Activated T-cell treated with anti-CD3 and anti-CD28 coated beads for 24 hours (primary cell): Measurements from ENCODE around the gene GCGR.
A peak's percentile ranks its signal among the peaks of the same experiment; 100 is the strongest.

ENCODE experiments used
- DNase-seq: peaks from one replicate; pipeline ENCODE4 v3.0.0-alpha.2; 2020; ENCODE audit warnings: low read depth

The GCGR gene

DNA sequence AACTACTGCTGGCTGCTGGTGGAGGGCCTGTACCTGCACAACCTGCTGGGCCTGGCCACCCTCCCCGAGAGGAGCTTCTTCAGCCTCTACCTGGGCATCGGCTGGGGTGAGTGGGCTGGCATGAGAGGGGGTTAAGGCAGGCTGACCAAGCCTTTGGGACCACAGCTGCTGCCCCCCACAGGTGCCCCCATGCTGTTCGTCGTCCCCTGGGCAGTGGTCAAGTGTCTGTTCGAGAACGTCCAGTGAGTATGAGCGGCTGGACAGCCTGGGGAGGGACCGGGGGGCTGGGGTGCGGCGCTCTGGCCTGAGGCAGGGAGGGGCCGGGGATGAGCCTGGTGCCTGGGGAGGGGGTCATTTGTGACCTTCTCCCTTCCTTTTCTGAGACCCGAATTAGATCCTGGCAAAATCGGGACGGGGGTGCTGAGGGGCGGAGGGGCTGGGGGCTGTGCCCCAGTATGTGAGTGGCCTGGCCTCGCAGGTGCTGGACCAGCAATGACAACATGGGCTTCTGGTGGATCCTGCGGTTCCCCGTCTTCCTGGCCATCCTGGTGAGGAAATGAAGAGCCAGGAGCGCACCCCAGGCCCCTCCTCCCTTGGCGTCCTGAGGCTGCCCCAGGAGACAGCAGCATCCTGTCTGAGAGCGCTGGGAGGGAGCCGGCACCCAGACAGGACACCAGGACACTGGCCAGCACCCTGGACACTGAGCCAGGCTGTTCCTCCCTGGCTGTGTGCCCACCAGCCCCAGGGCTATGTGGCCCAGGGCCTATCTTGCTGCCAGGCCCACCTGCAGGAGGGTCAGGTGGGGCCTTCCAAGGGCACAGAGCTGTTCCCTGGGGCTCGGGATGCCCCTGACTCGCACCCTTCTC lies 8.0 kb downstream of the GCGR start:
- no peak for DNase-seq

DNA sequence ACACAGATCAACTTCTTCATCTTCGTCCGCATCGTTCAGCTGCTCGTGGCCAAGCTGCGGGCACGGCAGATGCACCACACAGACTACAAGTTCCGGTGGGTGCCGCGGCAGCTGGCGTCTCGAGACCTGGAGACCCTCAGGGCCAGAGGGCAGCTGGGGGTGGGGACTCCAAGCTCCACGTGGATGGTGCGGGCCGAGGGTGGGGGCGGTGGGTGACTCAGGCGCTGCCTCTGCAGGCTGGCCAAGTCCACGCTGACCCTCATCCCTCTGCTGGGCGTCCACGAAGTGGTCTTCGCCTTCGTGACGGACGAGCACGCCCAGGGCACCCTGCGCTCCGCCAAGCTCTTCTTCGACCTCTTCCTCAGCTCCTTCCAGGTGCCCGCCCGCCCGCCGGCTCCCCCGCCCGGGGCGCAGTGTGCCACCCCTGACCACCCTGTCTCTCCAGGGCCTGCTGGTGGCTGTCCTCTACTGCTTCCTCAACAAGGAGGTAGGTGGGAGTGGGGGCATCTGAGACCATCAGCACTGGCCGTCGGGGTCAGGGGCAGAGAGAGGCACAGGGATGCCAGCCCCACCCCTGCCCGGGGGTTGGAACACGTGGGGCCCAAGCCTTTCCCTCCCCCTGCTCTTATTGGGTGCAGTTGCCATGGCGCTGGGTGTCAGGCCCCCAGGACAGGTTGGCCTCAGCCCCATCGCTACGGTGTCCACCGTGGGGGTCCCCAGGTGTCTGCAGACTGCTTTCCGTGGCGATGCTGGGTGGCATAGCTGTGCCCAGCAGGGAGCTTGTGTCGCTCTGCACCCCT lies 8.8 kb downstream of the GCGR start:
- no peak for DNase-seq

DNA sequence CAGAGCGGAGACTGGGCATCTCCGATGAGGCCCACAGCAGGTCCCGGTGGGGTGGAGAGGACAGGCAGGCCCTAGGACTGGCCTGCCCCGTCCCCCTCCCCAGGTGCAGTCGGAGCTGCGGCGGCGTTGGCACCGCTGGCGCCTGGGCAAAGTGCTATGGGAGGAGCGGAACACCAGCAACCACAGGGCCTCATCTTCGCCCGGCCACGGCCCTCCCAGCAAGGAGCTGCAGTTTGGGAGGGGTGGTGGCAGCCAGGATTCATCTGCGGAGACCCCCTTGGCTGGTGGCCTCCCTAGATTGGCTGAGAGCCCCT lies 9.4 kb downstream of the GCGR start:
- DNase-seq, result no peak

DNA sequence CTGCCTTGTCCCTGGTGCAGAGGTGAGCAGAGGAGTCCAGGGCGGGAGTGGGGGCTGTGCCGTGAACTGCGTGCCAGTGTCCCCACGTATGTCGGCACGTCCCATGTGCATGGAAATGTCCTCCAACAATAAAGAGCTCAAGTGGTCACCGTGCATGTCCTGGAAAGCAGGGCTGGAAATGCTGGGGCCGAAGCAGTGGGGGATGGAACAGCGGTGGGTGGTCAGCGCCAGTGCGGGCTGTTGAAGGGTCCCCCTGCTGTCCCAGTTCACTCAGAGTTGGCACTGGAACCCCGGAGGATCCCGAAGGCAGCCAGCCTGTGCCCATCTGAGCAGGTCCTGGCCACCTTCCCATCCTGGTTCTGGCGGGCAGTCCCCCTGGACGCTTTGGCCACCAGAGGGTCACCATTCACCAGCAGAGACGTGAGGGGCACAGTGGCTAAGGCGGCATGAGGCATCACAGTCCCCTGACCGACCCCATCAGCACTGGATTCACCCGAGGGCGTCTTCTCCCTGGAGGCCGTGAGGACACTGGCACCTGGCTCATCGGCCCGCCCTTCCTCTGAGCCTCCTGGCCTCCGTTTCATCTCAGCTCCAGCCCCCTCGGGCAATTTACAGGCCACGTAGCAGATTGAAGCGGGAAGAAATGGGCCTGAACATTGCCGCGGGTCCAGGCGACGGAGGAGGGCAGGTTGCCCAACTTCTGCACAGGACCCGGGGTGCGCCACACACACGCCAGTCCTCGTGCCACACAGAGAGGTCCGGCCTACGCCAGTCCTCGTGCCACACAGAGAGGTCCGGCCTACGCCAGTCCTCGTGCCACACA lies 10.1 kb downstream of the GCGR start:
- no peak for DNase-seq

DNA sequence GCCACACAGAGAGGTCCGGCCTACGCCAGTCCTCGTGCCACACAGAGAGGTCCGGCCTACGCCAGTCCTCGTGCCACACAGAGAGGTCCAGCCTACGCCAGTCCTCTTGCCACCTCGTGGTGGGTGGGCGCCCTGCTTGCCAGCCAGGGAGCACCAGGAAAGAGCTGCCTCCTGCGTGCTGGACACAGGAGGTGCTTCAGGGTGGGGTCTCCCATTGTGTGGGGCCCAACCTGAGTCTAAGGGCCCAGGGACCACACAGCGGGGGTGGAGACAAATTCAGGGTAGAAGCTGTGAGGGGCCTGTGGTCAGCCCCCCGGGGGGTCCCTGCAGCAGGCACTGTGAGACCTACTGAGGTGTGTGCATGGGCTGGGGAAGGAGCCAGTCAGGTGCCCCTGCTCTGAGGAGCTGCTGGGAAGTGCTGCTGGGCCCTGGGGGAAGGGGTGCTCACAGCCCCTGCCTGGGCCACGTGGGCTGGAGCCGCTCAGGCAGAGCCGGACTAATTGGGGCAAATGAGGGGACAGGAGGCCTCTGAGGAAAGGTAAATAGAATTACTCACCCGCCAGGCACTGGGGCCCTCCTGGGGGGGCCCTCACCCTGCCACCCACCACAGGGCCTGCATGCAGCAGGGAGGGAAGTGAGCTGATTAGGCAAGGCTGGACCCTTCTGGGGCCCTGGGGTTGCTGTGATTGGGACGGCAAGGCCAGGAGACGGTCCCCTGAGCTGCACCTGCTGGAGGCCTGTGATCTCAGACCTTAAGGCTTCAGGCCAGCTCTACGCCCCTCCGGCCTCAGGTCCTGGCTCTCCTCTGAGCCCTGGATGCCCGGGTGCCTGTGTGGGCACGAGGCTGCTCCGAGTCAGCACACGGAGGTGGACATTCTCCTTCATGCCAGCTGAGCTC lies 11.0 kb downstream of the GCGR start:
- no peak for DNase-seq

DNA sequence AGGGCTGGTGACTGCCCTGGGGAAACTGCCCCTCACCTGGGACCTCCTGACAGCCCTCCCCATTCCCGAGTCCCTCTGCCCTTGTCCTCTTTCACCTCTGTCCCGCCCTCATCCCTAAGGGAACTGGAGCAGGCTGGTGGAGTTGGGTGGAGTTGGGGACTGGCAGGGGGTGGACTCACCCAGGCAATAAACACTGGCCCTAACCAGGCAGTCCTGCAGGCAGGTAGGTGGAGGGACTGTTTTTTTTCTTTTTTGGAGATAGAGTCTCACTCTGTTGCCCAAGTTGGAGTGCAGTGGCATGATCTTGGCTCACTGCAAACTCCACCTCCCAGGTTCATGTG lies 11.7 kb downstream of the GCGR start:
- DNase-seq, result no peak

DNA sequence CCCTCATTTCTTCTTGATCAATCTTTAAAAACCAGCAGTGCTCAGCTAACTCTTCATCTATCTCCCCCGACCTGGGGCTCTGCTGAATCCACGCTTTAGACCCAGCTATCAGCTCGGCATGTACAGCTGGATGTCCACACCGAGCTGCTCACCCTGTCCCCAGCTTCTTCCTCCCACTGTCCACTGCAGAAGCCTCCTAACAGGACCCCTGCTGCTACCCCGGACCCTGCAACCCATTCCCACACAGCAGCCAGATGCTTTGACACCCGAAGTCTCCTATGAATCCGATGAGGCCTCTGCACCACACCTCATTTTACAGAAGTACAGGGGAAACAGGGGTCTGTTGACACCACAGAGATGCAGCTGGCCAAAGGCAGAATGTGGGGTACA lies 13.8 kb downstream of the GCGR start:
- no peak for DNase-seq

DNA sequence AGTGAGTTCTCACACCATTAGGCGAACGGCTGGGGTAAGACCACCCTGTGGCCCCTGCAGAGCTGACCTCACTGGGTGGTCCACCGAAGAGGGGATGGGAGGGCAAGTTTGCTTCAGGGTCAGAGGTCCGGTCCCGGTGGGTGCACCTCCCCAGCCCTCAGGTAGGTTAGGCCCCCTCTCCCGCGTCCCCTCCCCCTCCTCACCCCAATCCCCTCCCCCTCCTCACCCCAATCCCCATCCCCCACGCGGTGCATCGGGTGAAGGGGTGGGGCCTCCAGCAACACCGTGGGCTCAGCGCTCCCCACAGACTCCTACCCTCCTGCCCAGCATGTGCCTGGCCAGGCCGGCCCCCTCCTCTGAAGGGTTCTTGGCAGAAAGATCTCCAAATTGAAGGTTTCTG lies 15.8 kb downstream of the GCGR start:
- no peak for DNase-seq

DNA sequence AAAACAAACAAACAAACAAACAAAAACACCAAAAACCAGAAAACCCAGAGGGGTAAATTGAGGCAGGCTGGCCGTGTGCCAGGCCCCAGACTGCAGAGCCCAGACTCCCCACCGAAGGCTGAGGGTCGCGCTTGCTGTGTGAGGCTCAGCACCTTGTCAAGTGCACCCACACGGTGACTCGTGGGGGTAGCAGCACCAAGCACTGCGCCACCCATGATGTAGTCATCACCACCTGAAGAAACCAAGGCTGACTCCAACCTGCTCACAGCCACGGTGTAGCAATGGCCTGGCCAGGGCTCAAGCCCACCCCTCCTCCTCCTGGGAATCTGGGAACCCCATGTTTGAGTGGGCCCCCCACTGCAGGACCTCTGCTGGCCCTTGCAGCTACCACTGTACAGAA lies 17.2 kb downstream of the GCGR start:
- no peak for DNase-seq

DNA sequence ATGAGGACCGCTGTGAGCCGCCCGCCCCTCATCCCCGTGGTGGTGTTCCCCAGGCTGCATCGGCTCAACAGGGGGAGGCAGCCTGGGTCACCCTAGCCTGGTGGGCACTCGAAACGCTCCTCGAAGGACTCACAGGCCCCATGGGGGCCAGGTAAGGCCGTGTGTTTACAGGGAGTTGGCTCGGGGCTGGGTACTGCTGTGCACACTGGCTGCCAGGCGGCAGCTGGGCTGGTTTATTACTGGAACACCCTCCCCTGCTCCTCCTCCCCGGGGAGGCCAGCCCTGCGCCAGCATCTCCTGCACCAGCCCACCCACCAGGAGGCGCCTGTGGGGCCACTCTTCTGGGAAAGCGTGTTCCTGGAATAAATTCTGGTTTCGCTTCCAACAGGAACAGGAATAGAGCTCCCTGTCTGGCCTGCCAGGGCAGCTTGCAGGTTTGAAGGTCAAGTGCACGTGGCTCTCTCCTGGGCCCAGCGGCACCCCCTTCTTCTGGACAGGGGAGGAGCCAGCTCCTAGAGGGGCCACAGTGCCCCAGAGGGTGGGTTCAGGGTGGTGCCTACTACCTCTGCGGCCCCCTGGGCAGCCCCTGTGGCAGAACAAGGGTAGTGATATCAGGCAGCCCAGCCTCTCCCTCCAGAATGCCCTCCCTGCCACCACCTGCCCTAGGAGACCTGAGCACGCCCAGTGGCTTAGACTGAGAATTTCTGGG lies 17.8 kb downstream of the GCGR start:
- DNase-seq, result no peak

DNA sequence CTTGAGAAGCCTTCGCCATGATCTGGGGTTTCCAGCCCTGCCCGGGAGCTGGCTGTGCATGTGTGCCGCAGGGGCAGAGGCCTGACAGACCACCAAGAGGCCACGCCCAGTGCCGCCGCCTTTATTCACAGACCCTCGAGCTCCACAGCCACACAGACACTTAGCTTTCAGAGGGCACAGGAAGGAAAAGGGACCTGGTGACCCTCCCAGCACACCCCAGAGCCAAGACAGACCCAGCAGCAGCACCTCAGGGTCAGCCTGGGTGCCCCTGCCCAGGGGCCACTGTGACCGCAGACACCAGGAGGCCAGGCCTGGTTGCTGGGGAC lies 18.3 kb downstream of the GCGR start:
- DNase-seq, result no peak

DNA sequence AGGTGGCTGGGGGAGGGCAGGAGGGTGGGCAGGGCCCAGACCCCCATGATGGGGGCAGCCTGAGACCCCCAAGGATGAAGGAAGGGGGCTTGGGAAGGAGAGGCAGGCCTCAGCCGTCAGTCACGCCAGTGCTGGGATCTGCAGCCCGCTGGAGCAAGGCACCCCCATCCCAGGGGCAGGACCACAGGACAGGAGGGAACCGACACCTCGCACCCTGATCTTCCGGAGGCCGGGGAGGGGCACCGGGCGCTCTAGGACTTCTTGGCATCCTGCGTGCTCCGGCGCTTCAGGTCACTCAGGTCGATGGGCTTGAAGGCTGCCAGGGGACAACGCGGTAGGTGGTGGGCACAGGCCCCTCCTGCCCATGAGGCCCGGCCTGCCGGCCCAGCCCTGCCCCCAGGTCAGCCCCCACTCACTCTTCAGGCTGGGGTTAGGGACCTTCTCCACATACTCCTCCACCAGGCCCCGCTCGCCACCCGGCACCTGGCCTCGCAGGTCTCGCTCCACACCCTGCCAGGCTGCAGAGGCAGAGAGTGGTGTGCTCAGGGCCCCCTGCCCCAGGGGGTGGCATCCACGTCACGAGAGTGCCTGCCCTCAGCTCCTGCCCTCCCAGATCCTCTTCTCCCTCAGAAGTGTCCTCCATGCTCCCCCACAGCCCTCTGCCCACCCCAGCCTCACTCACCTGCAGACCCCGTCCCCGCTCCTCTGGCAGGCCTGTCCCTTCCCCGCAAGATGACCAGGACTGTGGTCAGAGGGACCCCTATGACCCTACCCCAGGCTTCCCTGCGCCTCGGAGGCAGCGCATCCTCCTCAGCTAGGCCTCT lies 19.3 kb downstream of the GCGR start:
- no peak for DNase-seq

DNA sequence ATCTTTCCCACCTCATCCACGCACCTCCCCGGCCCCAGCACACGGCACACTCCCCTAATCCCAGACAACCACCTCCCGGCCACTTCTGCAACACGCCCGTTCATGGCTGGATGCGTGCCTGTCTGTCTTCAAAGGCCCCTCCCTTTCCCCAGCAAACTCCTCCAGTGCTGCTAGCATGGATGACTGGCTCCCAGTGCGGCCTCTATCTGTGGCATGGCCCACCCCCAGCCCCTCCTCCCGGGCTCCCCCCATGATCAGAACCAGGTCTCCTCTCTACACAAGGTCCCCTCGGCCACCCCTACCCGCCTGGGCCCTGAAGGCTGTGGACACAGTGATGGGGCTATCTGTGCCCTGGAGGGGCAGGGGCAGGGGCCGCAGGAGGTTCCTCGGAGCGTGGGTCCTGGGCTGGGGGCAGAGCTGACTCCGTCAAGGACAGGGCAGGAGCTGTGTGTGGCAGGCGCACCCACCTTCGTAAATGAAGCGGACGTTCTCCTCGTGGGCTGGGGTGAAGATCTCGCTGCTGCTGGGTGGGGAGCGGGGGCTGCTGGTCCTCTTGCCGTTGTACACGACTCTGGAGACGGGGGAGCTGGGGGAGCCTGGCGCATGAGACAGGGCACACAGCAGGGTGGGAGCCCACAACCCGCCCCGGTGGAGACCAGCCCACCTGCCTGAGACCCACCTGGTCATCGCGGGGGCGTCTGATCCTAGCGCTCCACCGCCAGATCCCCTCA lies 20.0 kb downstream of the GCGR start:
- no peak for DNase-seq

DNA sequence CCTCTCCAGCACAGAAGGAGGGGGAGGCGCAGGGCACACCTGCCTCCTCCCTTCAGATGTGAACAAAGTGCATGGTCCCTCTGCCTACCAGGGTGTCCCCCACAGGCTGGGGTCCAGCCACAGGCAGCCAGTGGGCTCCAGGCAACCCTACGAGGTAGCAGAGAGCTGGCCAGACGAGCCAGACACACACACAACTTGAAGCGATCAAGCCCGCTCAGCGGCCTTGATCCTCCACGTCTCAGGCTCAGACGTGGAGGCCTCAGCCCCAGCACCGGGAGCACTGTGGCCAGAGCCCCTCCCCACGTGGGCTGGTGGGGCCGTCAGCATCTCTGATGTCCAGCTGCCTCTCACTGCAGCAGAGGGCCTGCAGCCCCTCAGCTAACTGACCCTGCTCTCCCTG lies 20.6 kb downstream of the GCGR start:
- DNase-seq, result no peak

DNA sequence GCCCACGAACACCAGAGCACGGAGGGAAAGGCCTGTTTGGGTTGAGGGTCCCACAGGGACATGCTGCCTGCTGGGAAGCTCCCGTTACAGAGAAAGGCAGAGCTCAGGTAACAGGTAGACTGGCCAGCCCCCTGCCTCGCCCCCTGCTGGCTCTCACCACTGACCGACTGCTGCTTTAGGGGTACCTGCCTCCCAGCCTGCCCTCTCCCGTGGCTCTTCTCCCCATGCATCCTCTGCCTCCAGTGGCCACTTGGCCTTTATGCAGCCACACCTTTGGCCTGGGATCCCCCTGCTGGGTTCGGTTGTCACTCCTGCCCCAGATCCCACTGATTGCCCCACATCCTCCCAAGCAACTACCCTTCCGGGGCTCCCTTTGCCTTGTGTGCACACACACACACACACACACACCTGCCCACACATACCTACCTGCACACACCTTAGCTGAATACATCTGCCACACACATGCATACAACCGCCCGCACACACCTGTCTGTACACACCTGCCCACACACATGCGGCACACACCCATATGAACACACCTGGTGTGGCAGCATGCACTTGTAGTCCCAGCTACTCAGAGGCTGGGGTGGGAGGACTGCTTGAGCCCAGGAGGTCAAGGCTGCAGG lies 22.0 kb downstream of the GCGR start:
- DNase-seq, result no peak

DNA sequence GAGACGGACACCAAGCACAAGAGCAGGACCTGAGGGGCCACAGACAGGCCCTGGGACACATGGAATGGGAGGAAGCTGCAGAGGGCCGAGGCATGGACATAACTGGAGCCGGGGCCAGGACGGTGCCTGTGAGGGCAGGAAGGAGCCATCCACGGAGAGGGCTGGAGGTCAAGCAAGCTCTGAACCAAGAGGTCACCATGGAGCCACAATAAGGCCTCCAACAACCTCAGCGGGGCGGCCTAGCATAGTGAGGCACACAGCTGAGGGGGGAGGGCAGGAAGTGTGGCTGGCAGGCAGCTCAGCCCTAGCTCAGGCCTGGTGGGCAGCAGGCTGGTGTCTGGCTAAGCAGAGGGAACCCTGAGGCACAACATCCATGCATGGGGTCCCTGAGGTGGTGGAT lies 24.7 kb downstream of the GCGR start:
- DNase-seq, result no peak

DNA sequence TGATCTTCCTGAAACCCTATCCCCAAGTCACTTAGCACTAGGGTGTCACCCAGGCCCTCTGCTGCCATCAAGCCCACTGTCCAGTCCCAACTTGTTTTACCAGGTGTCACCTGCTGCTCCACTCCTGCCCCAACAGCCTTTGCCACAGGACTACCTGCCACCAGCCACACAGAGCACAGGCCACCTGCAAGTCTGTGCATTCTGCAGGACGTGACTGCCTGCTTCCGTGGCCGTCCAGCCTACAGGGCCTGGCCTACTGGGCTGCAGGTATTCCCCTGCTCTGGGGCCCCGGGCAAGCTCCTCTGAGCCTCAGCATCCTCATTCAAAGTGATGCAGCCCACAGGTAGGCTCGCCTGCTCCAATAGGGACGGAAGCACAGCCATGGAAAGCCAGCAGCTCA lies 25.9 kb downstream of the GCGR start:
- no peak for DNase-seq

DNA sequence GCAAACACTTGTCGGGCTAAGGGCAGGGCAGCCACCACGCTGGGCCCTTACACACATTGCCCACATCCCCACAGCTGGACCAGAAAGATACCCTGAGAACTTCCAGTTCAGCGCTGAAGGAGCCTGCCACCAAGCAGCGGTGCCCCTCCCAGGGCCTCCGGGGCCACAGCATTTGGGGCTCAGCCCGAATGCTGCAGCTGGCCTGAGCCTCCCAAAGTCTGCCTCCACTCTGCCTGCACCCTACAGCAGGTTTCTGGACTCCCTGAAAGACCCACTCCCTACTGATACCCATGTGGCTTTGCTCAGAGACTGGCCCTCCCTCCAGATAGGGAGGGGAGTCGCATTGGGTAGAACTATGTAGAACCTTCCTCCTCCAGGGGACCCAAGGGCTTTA lies 27.6 kb downstream of the GCGR start:
- DNase-seq, result peak; percentile 3

DNA sequence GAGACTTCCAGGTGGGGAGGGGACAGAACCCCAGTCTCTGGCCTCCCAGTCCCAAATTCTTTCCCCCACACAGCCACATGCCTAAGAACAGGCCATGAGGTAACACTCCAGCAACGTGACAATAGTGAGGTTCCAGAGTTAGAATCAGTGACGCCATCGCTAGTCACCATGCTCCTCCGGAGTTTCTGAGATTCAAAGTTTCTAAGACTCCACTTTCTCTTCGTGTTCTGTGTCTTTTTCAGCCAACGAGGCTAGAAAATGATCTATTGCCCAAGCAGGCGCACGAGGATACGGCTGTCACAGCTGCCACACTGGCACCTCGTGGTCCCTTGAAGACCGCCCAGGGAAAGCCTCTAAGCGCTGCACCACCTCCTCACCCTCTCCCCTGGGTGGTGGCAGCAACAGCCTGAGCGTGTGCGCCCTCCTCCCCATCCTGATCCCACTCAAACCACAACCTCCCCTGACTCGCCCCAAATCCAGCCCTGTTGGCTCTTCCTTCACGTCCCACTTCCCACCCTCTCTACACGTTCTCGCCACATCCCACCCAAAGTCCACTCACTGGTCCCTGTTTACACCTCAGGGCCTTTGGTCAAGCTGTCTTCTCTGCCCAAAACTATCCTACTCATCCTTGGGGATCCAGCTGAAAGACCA lies 28.1 kb downstream of the GCGR start:
- peak; percentile 30 for DNase-seq
